Astrocyte (in vitro differentiated cells and primary cell): ENCODE data around the gene SPC25. TPM values are rescaled to one million over a fixed set of nuclear protein-coding genes. Genes with fewer than 3 reads are reported as not detected.

Experiments
- DNase-seq: peaks from one replicate; pipeline ENCODE4 v3.0.0-alpha.2; 2010; ENCODE audit warnings: low read depth
- FAIRE-seq: peaks from 2 replicates; lab custom pipeline; 2011; peaks lifted over from hg19 to GRCh38; lab: Jason Lieb, UNC
- H2AFZ ChIP-seq: 2 replicates; pipeline ENCODE4 v1.6.0; 2012; ENCODE audit warnings: low read depth, low read length, inconsistent platforms
- H3K27ac ChIP-seq: 2 replicates; pipeline ENCODE4 v1.5.1; 2011; ENCODE audit warnings: low read depth, low read length, inconsistent platforms
- H3K27me3 ChIP-seq: 2 replicates; pipeline ENCODE4 v1.6.0; 2011; ENCODE audit warnings: low read length, inconsistent platforms; ENCODE audit not compliant: insufficient read depth
- H3K36me3 ChIP-seq: 2 replicates; pipeline ENCODE4 v1.5.1; 2011; ENCODE audit warnings: low read length, inconsistent platforms; ENCODE audit not compliant: insufficient read depth
- H3K4me1 ChIP-seq: 2 replicates; pipeline ENCODE4 v1.5.1; 2011; ENCODE audit warnings: low read length, inconsistent platforms; ENCODE audit not compliant: insufficient read depth
- H3K4me2 ChIP-seq: 2 replicates; pipeline ENCODE4 v1.6.0; 2012; ENCODE audit warnings: low read length, inconsistent platforms
- H3K4me3 ChIP-seq: 2 replicates; pipeline ENCODE4 v1.5.1; 2011; ENCODE audit warnings: low read depth, mild to moderate bottlenecking, low read length, inconsistent platforms; ENCODE audit not compliant: insufficient read depth
- H3K79me2 ChIP-seq: 2 replicates; pipeline ENCODE4 v1.6.0; 2012; ENCODE audit warnings: mild to moderate bottlenecking, low read length, inconsistent platforms; ENCODE audit not compliant: insufficient read depth
- H3K9ac ChIP-seq: 2 replicates; pipeline ENCODE4 v1.6.0; 2012; ENCODE audit warnings: mild to moderate bottlenecking, low read length, inconsistent platforms
- H3K9me3 ChIP-seq: 2 replicates; pipeline ENCODE4 v1.5.1; 2012; ENCODE audit warnings: low read depth, mild to moderate bottlenecking, low read length, inconsistent platforms; ENCODE audit not compliant: insufficient read depth
- H4K20me1 ChIP-seq: 2 replicates; pipeline ENCODE4 v1.6.0; 2012; ENCODE audit warnings: low read length, inconsistent platforms; ENCODE audit not compliant: insufficient read depth
- H3K27ac Mint-ChIP-seq: one replicate; pipeline ENCODE4 v1.8.0; 2021; ENCODE audit warnings: mild to moderate bottlenecking, mixed read lengths; ENCODE audit not compliant: unreplicated experiment
- H3K27me3 Mint-ChIP-seq: one replicate; pipeline ENCODE4 v1.8.0; 2021; ENCODE audit warnings: low read depth, mixed read lengths; ENCODE audit not compliant: unreplicated experiment
- H3K36me3 Mint-ChIP-seq: one replicate; pipeline ENCODE4 v1.8.0; 2021; ENCODE audit warnings: low read depth, mixed read lengths; ENCODE audit not compliant: unreplicated experiment
- H3K4me1 Mint-ChIP-seq: one replicate; pipeline ENCODE4 v1.8.0; 2021; ENCODE audit warnings: low read depth, mixed read lengths; ENCODE audit not compliant: unreplicated experiment
- H3K4me3 Mint-ChIP-seq: one replicate; pipeline ENCODE4 v1.8.0; 2021; ENCODE audit warnings: mild to moderate bottlenecking, moderate library complexity, mixed read lengths; ENCODE audit not compliant: unreplicated experiment
- H3K9me3 Mint-ChIP-seq: one replicate; pipeline ENCODE4 v1.8.0; 2021; ENCODE audit warnings: mild to moderate bottlenecking, mixed read lengths; ENCODE audit not compliant: unreplicated experiment
- EZH2 ChIP-seq: IDR thresholded peaks from 2 replicates; pipeline ENCODE4 v1.6.1; 2012; ENCODE audit warnings: mild to moderate bottlenecking, low read length, inconsistent platforms; ENCODE audit not compliant: insufficient read depth
- total RNA-seq: library from RNA; stranded (reverse); gene quantifications from 2 replicates; pipeline ENCODE4 v1.2.1, GENCODE V29; 2021
- TF ChIP-seq, protein P1 (sequence below): IDR thresholded peaks from 2 replicates; pipeline ENCODE4 v1.5.1; 2011; ENCODE audit warnings: low read depth, mild to moderate bottlenecking, inconsistent platforms, low read length, moderate library complexity; ENCODE audit not compliant: insufficient read depth

Gene SPC25
- total RNA-seq, 1 donor from 2014 or later: 1.6 TPM

DNA sequence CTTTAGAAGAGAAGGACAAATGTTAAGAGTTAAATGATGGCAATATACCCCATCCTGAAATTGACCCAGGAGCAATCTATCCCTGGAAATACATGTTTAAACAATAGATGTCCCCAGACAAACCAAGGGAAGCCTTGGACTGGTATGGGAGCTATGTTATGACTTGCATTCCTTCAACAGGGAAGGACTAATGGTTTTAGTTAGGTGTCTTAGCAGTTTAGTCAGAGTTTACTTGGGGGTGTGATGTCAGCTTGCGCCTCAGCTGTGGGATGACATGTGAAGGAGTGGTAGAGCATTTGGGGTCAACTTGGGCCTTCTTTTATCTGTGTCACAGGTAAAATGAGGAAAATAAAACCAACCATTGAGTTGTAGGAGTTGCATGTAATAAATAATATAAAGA lies 36.8 kb downstream of the SPC25 start:
- no peaks in the 10 kb centered on the region for H3K36me3 ChIP-seq
- no peaks in the 10 kb centered on the region for H3K4me1 ChIP-seq
- H3K36me3 Mint-ChIP-seq: no peaks in the 10 kb centered on the region
- H3K27ac Mint-ChIP-seq: no peak overlapping the region
- no peaks in the 10 kb centered on the region for H3K9me3 ChIP-seq
- H3K4me3 ChIP-seq: no peak overlapping the region
- no peaks in the 10 kb centered on the region for H3K27me3 Mint-ChIP-seq
- peaks cover 7% of the 10 kb centered on the region for H3K4me1 Mint-ChIP-seq
- H4K20me1 ChIP-seq: no peaks in the 10 kb centered on the region
- H3K4me3 Mint-ChIP-seq: no peak overlapping the region
- H3K79me2 ChIP-seq: no peaks in the 10 kb centered on the region
- DNase-seq (no peak), FAIRE-seq (no peak)
- no peak overlapping the region for H3K4me2 ChIP-seq
- TF ChIP-seq, protein P1, sequence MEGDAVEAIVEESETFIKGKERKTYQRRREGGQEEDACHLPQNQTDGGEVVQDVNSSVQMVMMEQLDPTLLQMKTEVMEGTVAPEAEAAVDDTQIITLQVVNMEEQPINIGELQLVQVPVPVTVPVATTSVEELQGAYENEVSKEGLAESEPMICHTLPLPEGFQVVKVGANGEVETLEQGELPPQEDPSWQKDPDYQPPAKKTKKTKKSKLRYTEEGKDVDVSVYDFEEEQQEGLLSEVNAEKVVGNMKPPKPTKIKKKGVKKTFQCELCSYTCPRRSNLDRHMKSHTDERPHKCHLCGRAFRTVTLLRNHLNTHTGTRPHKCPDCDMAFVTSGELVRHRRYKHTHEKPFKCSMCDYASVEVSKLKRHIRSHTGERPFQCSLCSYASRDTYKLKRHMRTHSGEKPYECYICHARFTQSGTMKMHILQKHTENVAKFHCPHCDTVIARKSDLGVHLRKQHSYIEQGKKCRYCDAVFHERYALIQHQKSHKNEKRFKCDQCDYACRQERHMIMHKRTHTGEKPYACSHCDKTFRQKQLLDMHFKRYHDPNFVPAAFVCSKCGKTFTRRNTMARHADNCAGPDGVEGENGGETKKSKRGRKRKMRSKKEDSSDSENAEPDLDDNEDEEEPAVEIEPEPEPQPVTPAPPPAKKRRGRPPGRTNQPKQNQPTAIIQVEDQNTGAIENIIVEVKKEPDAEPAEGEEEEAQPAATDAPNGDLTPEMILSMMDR: no peak
- no peak for TF ChIP-seq EZH2
- H3K27me3 ChIP-seq: no peaks in the 10 kb centered on the region
- no peak overlapping the region for H3K9ac ChIP-seq
- H3K9me3 Mint-ChIP-seq: no peaks in the 10 kb centered on the region
- H3K27ac ChIP-seq: no peak overlapping the region
- no peak overlapping the region for H2AFZ ChIP-seq

DNA sequence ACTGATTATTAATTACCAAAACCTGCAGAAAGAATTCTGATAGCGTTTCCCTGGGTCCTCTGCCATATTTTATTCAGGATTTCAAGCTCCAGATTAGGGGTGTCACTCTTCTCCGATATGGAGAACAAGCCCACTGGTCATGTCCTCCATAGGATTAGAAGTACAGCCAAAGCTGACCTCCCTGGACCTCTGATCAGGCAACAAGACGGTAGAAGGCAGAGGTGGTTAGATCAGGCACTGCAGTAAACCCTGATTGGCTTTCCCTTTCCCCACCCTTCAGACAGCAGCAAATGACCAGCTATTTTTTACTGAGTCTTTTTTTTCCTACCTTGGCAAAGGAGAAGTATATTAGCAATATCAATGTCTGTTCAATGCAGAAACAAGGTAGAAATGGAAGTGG lies 37.7 kb downstream of the SPC25 start:
- H3K36me3 ChIP-seq: no peaks in the 10 kb centered on the region
- no peaks in the 10 kb centered on the region for H3K9me3 Mint-ChIP-seq

More for the DNA sequence above, 37.7 kb downstream of the SPC25 start:
- Histone ChIP-seq H2AFZ (no peak overlapping the region), H3K4me1 (no peaks in the 10 kb centered on the region), H3K27ac (no peak overlapping the region), H3K9ac (no peak overlapping the region), H3K27me3 (no peaks in the 10 kb centered on the region), H3K79me2 (no peaks in the 10 kb centered on the region), H3K9me3 (no peaks in the 10 kb centered on the region), H4K20me1 (no peaks in the 10 kb centered on the region), H3K4me3 (no peak overlapping the region), H3K4me2 (no peak overlapping the region)
- Mint-ChIP-seq H3K4me1 (peaks cover 7% of the 10 kb centered on the region), H3K36me3 (no peaks in the 10 kb centered on the region), H3K4me3 (no peak overlapping the region), H3K27me3 (no peaks in the 10 kb centered on the region), H3K27ac (no peak overlapping the region)
- FAIRE-seq (no peak), DNase-seq (no peak)
- no peak for TF ChIP-seq EZH2
- TF ChIP-seq, protein P1: no peak
